Stimulated activated naive CD8-positive, alpha-beta T cell treated with anti-CD3 and anti-CD28 coated beads, Interleukin-15, Interleukin-2, amounts not matched to agents 100 ng/mL and 50 ng/mL, for 24 hours (primary cell): ENCODE measurements around the gene CASR.
A peak's percentile ranks its signal among the peaks of the same experiment; 100 is the strongest.

Experiments used
- H3K27ac Mint-ChIP-seq: one replicate; pipeline ENCODE4 v1.8.0; 2021; ENCODE audit warnings: mild to moderate bottlenecking, mixed read lengths
- H3K27me3 Mint-ChIP-seq: one replicate; pipeline ENCODE4 v1.8.0; 2021; ENCODE audit warnings: mixed read lengths
- H3K36me3 Mint-ChIP-seq: one replicate; pipeline ENCODE4 v1.8.0; 2021; ENCODE audit warnings: low read depth, mixed read lengths
- H3K4me1 Mint-ChIP-seq: one replicate; pipeline ENCODE4 v1.8.0; 2021; ENCODE audit warnings: low read depth, mixed read lengths
- H3K4me3 Mint-ChIP-seq: one replicate; pipeline ENCODE4 v1.8.0; 2021; ENCODE audit warnings: mild to moderate bottlenecking, mixed read lengths
- H3K9me3 Mint-ChIP-seq: one replicate; pipeline ENCODE4 v1.8.0; 2021; ENCODE audit warnings: mixed read lengths

Gene CASR

GRCh38 chr3:122232485-122232884 lies 49.0 kb downstream of the CASR start:
- peaks cover 7% of the 10 kb centered on the region for H3K27me3 Mint-ChIP-seq
- peak overlapping the region; percentile 2 for H3K27ac Mint-ChIP-seq
- H3K4me3 Mint-ChIP-seq: no peak overlapping the region
- H3K9me3 Mint-ChIP-seq: no peaks in the 10 kb centered on the region
- peaks cover 35% of the 10 kb centered on the region for H3K4me1 Mint-ChIP-seq
- no peaks in the 10 kb centered on the region for H3K36me3 Mint-ChIP-seq

DNA sequence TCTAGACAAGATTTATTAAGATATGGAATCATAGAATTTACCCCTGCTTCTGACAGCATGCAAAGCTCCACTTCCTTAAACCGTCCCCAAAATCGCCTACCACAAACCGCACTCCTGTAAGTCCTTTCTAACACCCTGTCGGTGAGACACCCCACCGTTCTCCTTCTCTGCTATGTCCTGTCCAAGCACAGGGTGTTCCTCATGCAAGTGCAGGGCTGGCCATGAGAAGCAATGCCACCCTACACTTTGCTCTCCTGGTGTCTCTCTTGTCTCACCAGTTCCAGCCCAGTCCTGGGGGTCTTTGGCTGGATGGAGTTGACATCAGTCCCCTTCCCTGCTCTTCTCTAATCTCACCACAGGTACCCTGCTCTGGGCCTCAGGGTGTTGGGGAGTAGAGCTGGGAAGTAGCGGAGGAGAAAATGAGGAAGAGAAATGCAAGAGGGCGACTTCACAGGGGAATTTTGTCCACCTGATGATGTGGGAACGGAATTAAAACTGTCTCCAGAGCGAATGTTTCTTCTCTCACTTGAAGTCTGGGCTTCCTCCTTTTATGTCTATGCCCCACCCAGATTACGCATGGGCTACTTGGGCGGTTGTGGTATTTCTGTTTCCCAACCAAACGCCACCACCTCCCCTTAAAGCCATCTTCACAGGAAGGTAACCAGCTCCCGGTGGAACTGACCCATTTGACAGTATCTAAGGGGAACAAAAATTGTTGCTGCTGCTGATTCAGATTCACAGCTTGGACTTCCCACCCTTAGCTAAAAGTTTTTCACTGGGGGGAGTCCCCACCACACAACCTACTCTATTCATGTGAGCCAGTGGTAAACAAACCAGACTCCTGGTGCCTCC lies 49.9 kb downstream of the CASR start:
- H3K4me3 Mint-ChIP-seq: peak overlapping the region; percentile 36
- H3K4me1 Mint-ChIP-seq: peaks cover 35% of the 10 kb centered on the region
- peak overlapping the region; percentile 2 for H3K27ac Mint-ChIP-seq

DNA sequence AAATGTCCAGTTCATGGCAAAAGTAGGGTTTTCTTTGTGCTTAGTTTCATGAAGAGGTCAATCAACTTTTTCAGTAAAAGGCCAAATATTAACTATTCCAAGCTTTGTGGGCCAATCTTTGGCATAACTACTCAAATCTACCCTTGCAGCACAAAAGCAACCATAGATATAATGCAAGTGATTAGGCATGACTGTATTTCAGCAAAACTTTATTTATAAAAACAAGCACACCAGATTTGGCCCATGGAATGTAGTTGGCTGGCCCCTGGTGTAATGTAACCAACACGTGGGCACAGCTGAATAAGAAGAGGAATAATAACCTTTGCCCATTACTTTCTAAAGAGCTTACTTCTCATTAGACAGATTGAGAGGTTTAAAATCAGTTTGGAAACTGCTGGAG lies 50.6 kb downstream of the CASR start:
- Mint-ChIP-seq H3K9me3 (no peaks in the 10 kb centered on the region), H3K4me1 (peaks cover 35% of the 10 kb centered on the region), H3K4me3 (no peak overlapping the region), H3K27me3 (peaks cover 7% of the 10 kb centered on the region), H3K36me3 (no peaks in the 10 kb centered on the region), H3K27ac (no peak overlapping the region)

More for the DNA sequence above, 49.9 kb downstream of the CASR start:
- Mint-ChIP-seq H3K9me3 (no peaks in the 10 kb centered on the region), H3K27me3 (peaks cover 7% of the 10 kb centered on the region), H3K36me3 (no peaks in the 10 kb centered on the region)

DNA sequence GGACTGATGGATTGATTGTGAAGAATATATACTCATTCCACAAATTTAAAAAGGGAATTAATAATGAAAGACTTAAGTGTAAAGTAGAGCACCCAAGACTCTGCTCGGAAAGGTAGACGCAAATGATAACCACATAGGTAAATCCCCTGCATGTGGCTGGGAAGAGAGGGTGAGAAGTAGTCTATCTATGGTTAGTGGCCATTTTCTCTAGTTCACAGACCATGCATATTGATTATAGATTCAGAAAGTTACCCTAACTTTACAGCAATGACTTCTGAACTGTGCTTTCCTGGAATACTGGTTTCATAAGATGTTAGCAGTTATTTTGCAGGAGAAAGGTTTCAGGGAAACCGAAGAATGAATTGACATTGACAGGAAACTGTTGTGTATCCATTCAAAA lies 51.7 kb downstream of the CASR start:
- H3K27me3 Mint-ChIP-seq: peaks cover 7% of the 10 kb centered on the region
- H3K36me3 Mint-ChIP-seq: no peaks in the 10 kb centered on the region
- H3K4me3 Mint-ChIP-seq: no peak overlapping the region
- peaks cover 35% of the 10 kb centered on the region for H3K4me1 Mint-ChIP-seq
- peak overlapping the region; percentile 5 for H3K27ac Mint-ChIP-seq
- H3K9me3 Mint-ChIP-seq: no peaks in the 10 kb centered on the region

GRCh38 chr3:122239112-122239511 lies 55.6 kb downstream of the CASR start:
- no peaks in the 10 kb centered on the region for H3K9me3 Mint-ChIP-seq
- H3K4me1 Mint-ChIP-seq: peaks cover 9% of the 10 kb centered on the region
- H3K4me3 Mint-ChIP-seq: no peak overlapping the region
- peaks cover 31% of the 10 kb centered on the region for H3K27me3 Mint-ChIP-seq
- no peaks in the 10 kb centered on the region for H3K36me3 Mint-ChIP-seq
- H3K27ac Mint-ChIP-seq: no peak overlapping the region

DNA sequence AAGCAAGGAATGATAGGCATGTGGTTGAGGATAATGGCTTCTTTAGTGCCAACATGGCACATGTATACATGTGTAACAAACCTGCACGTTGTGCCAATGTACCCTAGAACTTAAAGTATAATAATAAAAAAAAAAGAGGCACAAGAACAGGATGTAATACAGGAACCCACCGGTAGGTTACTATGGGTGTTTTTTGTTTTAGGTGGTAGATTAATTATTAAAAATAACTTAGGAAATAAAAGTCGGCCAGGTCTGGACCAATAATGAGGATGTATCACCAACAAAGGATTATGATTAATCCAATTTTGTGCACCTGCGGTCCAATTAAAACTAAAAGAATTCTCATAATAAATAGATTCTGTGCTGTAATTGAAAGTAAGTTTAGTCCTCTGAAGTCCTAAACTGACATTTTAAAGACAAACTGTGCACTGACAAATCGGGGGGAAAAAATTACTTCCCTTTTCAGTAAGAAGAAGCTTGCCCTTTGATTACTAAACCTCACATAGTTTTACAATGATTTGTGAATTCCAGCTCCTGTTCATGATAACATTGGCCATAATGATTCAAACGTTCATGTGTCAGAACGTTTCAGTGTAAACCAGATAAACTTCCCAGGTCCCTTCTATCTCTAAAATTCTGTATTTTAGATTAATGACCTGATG lies 62.2 kb downstream of the CASR start:
- Mint-ChIP-seq H3K27me3 (peaks cover 29% of the 10 kb centered on the region), H3K4me3 (peak overlapping the region; percentile 75), H3K36me3 (no peaks in the 10 kb centered on the region), H3K9me3 (no peaks in the 10 kb centered on the region), H3K4me1 (peaks cover 30% of the 10 kb centered on the region), H3K27ac (peak overlapping the region; percentile 73)

DNA sequence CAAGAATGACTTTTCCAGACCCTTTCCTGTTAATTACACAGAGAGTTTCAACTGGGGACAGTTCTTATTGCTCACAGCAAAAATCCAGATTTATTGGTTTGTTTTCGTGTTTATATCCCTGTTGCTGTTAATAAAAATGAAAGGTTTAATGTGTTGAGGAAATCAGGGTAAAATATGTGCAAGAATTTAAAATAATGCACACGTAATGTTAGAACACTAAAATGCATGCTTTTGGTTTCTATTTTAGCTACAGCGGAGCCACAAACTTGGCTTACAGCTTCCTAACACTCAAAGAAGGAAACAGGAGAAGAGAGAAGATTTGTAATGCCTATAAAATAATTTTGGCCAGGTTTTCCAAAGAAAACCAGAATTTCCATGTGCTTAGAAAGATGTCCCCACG lies 62.7 kb downstream of the CASR start:
- peak overlapping the region; percentile 73 for H3K27ac Mint-ChIP-seq
- no peaks in the 10 kb centered on the region for H3K9me3 Mint-ChIP-seq
- peaks cover 30% of the 10 kb centered on the region for H3K4me1 Mint-ChIP-seq
- H3K4me3 Mint-ChIP-seq: peak overlapping the region; percentile 75
- H3K36me3 Mint-ChIP-seq: no peaks in the 10 kb centered on the region
- peaks cover 24% of the 10 kb centered on the region for H3K27me3 Mint-ChIP-seq

- Mint-ChIP-seq H3K27me3 (peaks cover 20% of the 10 kb centered on the region), H3K9me3 (no peaks in the 10 kb centered on the region), H3K4me3 (no peak overlapping the region), H3K36me3 (no peaks in the 10 kb centered on the region), H3K27ac (no peak overlapping the region), H3K4me1 (peaks cover 30% of the 10 kb centered on the region)
Measured at GRCh38 chr3:122247087-122247824, 63.8 kb downstream of the CASR start.

DNA sequence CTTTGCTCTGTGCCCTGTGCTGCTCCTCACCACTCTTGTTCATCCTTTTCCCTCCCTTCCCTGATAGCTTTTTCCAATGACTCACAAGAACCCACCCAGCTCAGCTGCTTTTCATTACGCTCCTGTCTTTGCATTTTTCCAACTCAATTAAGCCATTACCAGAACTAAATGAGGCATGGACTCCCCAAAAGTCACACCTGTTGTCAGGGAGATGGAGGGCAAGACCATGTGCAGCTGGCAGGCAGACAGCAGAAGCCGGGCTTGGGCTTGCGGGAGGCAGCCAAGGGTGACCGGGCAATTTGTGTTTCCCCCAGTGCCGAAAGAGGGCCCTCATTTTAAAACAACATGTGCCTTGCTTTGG lies 64.3 kb downstream of the CASR start:
- H3K4me3 Mint-ChIP-seq: no peak overlapping the region
- no peak overlapping the region for H3K27ac Mint-ChIP-seq

GRCh38 chr3:122251428-122251827 lies 68.0 kb downstream of the CASR start:
- peaks cover 33% of the 10 kb centered on the region for H3K4me1 Mint-ChIP-seq
- H3K36me3 Mint-ChIP-seq: no peaks in the 10 kb centered on the region
- H3K4me3 Mint-ChIP-seq: no peak overlapping the region
- H3K9me3 Mint-ChIP-seq: no peaks in the 10 kb centered on the region
- peaks cover 4% of the 10 kb centered on the region for H3K27me3 Mint-ChIP-seq
- no peak overlapping the region for H3K27ac Mint-ChIP-seq

More for the DNA sequence above, 64.3 kb downstream of the CASR start:
- Mint-ChIP-seq H3K36me3 (no peaks in the 10 kb centered on the region), H3K27me3 (peaks cover 15% of the 10 kb centered on the region), H3K9me3 (no peaks in the 10 kb centered on the region), H3K4me1 (peaks cover 30% of the 10 kb centered on the region)

GRCh38 chr3:122253581-122253980 lies 70.1 kb downstream of the CASR start:
- H3K27ac Mint-ChIP-seq: no peak overlapping the region
- H3K4me1 Mint-ChIP-seq: peaks cover 25% of the 10 kb centered on the region

GRCh38 chr3:122255757-122256439 lies 72.4 kb downstream of the CASR start:
- Mint-ChIP-seq H3K36me3 (no peaks in the 10 kb centered on the region), H3K4me1 (peaks cover 37% of the 10 kb centered on the region), H3K9me3 (no peaks in the 10 kb centered on the region), H3K27ac (no peak overlapping the region), H3K4me3 (no peak overlapping the region), H3K27me3 (no peaks in the 10 kb centered on the region)

More at GRCh38 chr3:122253581-122253980, 70.1 kb downstream of the CASR start:
- H3K27me3 Mint-ChIP-seq: peaks cover 4% of the 10 kb centered on the region
- H3K9me3 Mint-ChIP-seq: no peaks in the 10 kb centered on the region
- no peaks in the 10 kb centered on the region for H3K36me3 Mint-ChIP-seq
- no peak overlapping the region for H3K4me3 Mint-ChIP-seq

DNA sequence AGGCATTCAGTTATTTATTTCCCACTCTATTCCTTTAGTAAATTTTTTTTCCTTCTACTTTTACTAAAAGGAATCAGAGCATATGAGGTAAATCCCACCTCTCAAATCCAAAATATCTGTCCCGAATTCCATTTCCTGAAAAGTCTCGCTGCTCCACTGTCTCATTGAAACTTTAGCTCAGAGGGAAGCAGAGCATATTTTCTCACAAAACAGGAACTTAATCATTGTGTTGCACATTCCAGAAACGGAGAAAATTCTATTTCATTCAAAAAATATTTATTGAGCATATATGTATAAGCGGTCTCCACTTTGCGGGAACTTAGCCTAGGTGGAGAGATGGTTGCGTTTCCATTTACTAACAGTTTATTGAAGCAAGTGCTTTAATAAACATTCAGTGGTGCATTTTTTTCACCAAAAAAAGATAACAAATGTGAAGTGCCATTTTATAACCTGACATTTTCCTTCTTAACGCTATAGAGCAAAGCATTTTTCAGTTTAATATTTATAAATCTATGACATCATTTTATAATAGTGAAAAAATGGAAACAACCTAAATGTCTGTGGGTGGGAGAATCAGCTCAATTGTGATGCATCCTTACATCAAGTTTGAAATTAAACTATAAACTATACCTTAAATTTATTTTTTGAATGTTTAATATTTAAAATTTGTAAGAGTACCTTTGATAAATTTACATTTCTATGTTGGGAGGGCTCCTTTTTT lies 74.3 kb downstream of the CASR start:
- H3K36me3 Mint-ChIP-seq: no peaks in the 10 kb centered on the region
- H3K4me1 Mint-ChIP-seq: peaks cover 37% of the 10 kb centered on the region
- no peaks in the 10 kb centered on the region for H3K9me3 Mint-ChIP-seq
- H3K27ac Mint-ChIP-seq: no peak overlapping the region
- H3K4me3 Mint-ChIP-seq: no peak overlapping the region
- peaks cover 4% of the 10 kb centered on the region for H3K27me3 Mint-ChIP-seq

- H3K4me3 Mint-ChIP-seq: peak overlapping the region; percentile 5
Measured at GRCh38 chr3:122258757-122259371, 75.4 kb downstream of the CASR start.

More at GRCh38 chr3:122258757-122259371, 75.4 kb downstream of the CASR start:
- Mint-ChIP-seq H3K27ac (no peak overlapping the region), H3K9me3 (no peaks in the 10 kb centered on the region), H3K36me3 (no peaks in the 10 kb centered on the region), H3K27me3 (peaks cover 6% of the 10 kb centered on the region), H3K4me1 (peaks cover 35% of the 10 kb centered on the region)
